WTC11 (cell line): ENCODE data around the gene SPOUT1. TPM values are rescaled to one million over a fixed set of nuclear protein-coding genes. Genes with fewer than 3 reads are reported as not detected.

Source experiments
- ATAC-seq: fragments of 200-7000 bp; cut with Tn5 transposase; 2 replicates; pipeline ENCODE4 v1.10.0; 2021; ENCODE audit warnings: mild to moderate bottlenecking, moderate library complexity
- CTCF ChIA-PET: fragments of 300-600 bp; sonication (Branson Sonifier 250); formaldehyde crosslinking; loops from one replicate; lab custom pipeline; 2021; ENCODE audit warnings: antibody characterized with exemption; lab: Charles Lee
- POLR2A ChIA-PET: fragments of 350-600 bp; sonication (Branson Sonifier 250); formaldehyde crosslinking; loops from one replicate; lab custom pipeline; 2021; ENCODE audit warnings: antibody characterized with exemption; lab: Charles Lee
- DNase-seq: peaks from one replicate; pipeline ENCODE4 v3.0.0; 2021; ENCODE audit warnings: low spot score
- H3K27ac Mint-ChIP-seq: 2 replicates; pipeline ENCODE4 v1.8.0; 2021; ENCODE audit warnings: mixed read lengths
- H3K27me3 Mint-ChIP-seq: 2 replicates; pipeline ENCODE4 v1.8.0; 2021; ENCODE audit warnings: low read depth, mild to moderate bottlenecking, moderate library complexity, mixed read lengths
- H3K36me3 Mint-ChIP-seq: 2 replicates; pipeline ENCODE4 v1.8.0; 2021; ENCODE audit warnings: mixed read lengths
- H3K4me1 Mint-ChIP-seq: 2 replicates; pipeline ENCODE4 v1.8.0; 2022; ENCODE audit warnings: mixed read lengths
- H3K4me3 Mint-ChIP-seq: 2 replicates; pipeline ENCODE4 v1.8.0; 2021; ENCODE audit warnings: mild to moderate bottlenecking, moderate library complexity, mixed read lengths
- H3K9me3 Mint-ChIP-seq: 2 replicates; pipeline ENCODE4 v1.8.0; 2021; ENCODE audit warnings: mixed read lengths
- ATF6 ChIP-seq: sonication (generic); formaldehyde crosslinking; IDR thresholded peaks from 2 replicates; pipeline ENCODE4 v1.8.1; 2023; ENCODE audit warnings: mild to moderate bottlenecking, missing genetic modification reagents
- CREB1 ChIP-seq: sonication (generic); formaldehyde crosslinking; IDR thresholded peaks from 2 replicates; pipeline ENCODE4 v1.8.0; 2023; ENCODE audit warnings: mild to moderate bottlenecking, missing genetic modification reagents
- CREM ChIP-seq: sonication (generic); formaldehyde crosslinking; IDR thresholded peaks from 2 replicates; pipeline ENCODE4 v1.8.1; 2022; ENCODE audit warnings: mild to moderate bottlenecking, missing genetic modification reagents, moderate library complexity
- E2F5 ChIP-seq: sonication (generic); formaldehyde crosslinking; IDR thresholded peaks from 2 replicates; pipeline ENCODE4 v1.8.1; 2022; ENCODE audit warnings: mild to moderate bottlenecking, moderate library complexity, missing genetic modification reagents
- GABPB1 ChIP-seq: sonication (generic); formaldehyde crosslinking; IDR thresholded peaks from 2 replicates; pipeline ENCODE4 v1.8.1; 2023; ENCODE audit warnings: mild to moderate bottlenecking, missing genetic modification reagents
- RELA ChIP-seq: sonication (generic); formaldehyde crosslinking; IDR thresholded peaks from 2 replicates; pipeline ENCODE4 v1.8.1; 2022; ENCODE audit warnings: missing genetic modification reagents, mild to moderate bottlenecking, borderline replicate concordance
- SMAD3 ChIP-seq: sonication (generic); formaldehyde crosslinking; IDR thresholded peaks from 2 replicates; pipeline ENCODE4 v1.8.0; 2022; ENCODE audit warnings: missing genetic modification reagents, mild to moderate bottlenecking, borderline replicate concordance
- SMAD4 ChIP-seq: sonication (generic); formaldehyde crosslinking; IDR thresholded peaks from 2 replicates; pipeline ENCODE4 v1.8.0; 2022; ENCODE audit warnings: mild to moderate bottlenecking, missing genetic modification reagents
- TEAD1 ChIP-seq: sonication (generic); formaldehyde crosslinking; IDR thresholded peaks from 2 replicates; pipeline ENCODE4 v1.8.0; 2022; ENCODE audit warnings: mild to moderate bottlenecking, missing genetic modification reagents
- USF2 ChIP-seq: sonication (generic); formaldehyde crosslinking; IDR thresholded peaks from 2 replicates; pipeline ENCODE4 v1.8.1; 2023; ENCODE audit warnings: mild to moderate bottlenecking, missing genetic modification reagents, moderate library complexity
- ZBTB21 ChIP-seq: sonication (generic); formaldehyde crosslinking; IDR thresholded peaks from 2 replicates; pipeline ENCODE4 v1.8.1; 2023; ENCODE audit warnings: mild to moderate bottlenecking, missing genetic modification reagents, borderline replicate concordance
- ZMAT4 ChIP-seq: fragments of 250-450 bp; sonication (Bioruptor Pico); IDR thresholded peaks from 2 replicates; pipeline ENCODE4 v1.9.0; 2021; ENCODE audit warnings: mild to moderate bottlenecking
- ZNF121 ChIP-seq: sonication (generic); formaldehyde crosslinking; IDR thresholded peaks from 2 replicates; pipeline ENCODE4 v1.8.0; 2023; ENCODE audit warnings: missing genetic modification reagents
- ZNF138 ChIP-seq: sonication (generic); formaldehyde crosslinking; conservative IDR thresholded peaks from 2 replicates; pipeline ENCODE4 v1.8.1; 2022; ENCODE audit warnings: mild to moderate bottlenecking, moderate library complexity, missing genetic modification reagents
- ZNF232 ChIP-seq: sonication (generic); formaldehyde crosslinking; IDR thresholded peaks from 2 replicates; pipeline ENCODE4 v1.8.0; 2022; ENCODE audit warnings: mild to moderate bottlenecking, missing genetic modification reagents
- ZNF416 ChIP-seq: fragments of 250-450 bp; sonication (Bioruptor Pico); IDR thresholded peaks from 2 replicates; pipeline ENCODE4 v1.9.0; 2021; ENCODE audit warnings: mild to moderate bottlenecking, inconsistent platforms
- ZNF532 ChIP-seq: fragments of 250-450 bp; sonication (Bioruptor Pico); IDR thresholded peaks from 2 replicates; pipeline ENCODE4 v1.9.0; 2021; ENCODE audit warnings: mild to moderate bottlenecking, borderline replicate concordance
- total RNA-seq: library from RNA; stranded (reverse); gene quantifications from 3 replicates; pipeline ENCODE4 v1.2.3, GENCODE V29; 2021
- TF ChIP-seq, protein P1 (sequence below): sonication (generic); formaldehyde crosslinking; IDR thresholded peaks from 2 replicates; pipeline ENCODE4 v1.8.1; 2022; ENCODE audit warnings: missing genetic modification reagents, borderline replicate concordance
- TF ChIP-seq, protein P2 (sequence below): fragments of 250-450 bp; sonication (Bioruptor Pico); IDR thresholded peaks from 2 replicates; pipeline ENCODE4 v1.8.0; 2021; ENCODE audit warnings: mild to moderate bottlenecking

SPOUT1 gene
- total RNA-seq, 1 experiment from 2014 or later = 79.3 TPM

DNA sequence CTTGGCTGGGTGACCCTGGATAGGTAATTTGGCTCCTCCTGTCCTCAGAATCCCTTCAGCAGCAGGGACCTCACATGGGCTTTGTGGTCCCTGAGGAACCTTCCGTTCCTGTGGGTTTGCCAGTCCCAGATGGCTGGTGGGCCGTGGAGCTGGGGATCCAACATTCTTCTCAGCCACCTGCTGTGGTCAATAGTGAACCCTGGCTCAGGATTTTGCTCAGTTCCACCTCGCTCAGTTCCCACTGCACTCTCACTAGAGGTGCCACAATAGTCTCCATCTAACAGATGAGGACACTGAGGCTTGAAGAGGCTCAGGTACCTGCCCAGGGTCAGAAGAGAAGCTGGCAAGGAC is 17.1 kb upstream of the SPOUT1 start:
- H3K4me1 Mint-ChIP-seq = no peaks in the 10 kb centered on the region
- no peak for TF ChIP-seq ZMAT4 (CRISPR knock-in tag)
- no peak overlapping the region for H3K27ac Mint-ChIP-seq
- no peak overlapping the region for H3K4me3 Mint-ChIP-seq
- peaks cover 27% of the 10 kb centered on the region for H3K9me3 Mint-ChIP-seq
- ChIA-PET POLR2A (no interaction called here), CTCF (interaction anchor here (1.4 kb wide), 1 partner anchor 82 kb away, joined by 5 read pairs; no protein-coding TSS in a partner anchor)
- H3K27me3 Mint-ChIP-seq = no peaks in the 10 kb centered on the region
- H3K36me3 Mint-ChIP-seq = peaks cover 34% of the 10 kb centered on the region
- ATAC-seq (no peak), DNase-seq (no peak)

- H3K27me3 Mint-ChIP-seq = no peaks in the 10 kb centered on the region
- peaks cover 14% of the 10 kb centered on the region for H3K9me3 Mint-ChIP-seq
- ChIA-PET POLR2A (interaction anchor here (1.3 kb wide), 1 partner anchor 16 kb away, joined by 6 read pairs; the partner anchor contains the start of gene SPOUT1), CTCF (interaction anchor here (0.6 to 1.8 kb wide), 13 partner anchors 15 to 121 kb away, joined by 3 to 9 read pairs (median 3); partner anchors contain the start of genes ENDOG, SPOUT1 and ZDHHC12)
- no peak overlapping the region for H3K4me3 Mint-ChIP-seq
- peak; percentile 92 for ATAC-seq
- H3K36me3 Mint-ChIP-seq = peaks cover 25% of the 10 kb centered on the region
- no peaks in the 10 kb centered on the region for H3K4me1 Mint-ChIP-seq
- DNase-seq = peak; percentile 45
- peak overlapping the region; percentile 87 for H3K27ac Mint-ChIP-seq
- TF ChIP-seq SMAD3 (CRISPR knock-in tag) (no peak), ZNF232 (CRISPR knock-in tag) (no peak), SMAD4 (CRISPR knock-in tag) (no peak), USF2 (no peak), ZMAT4 (CRISPR knock-in tag) (no peak), TEAD1 (no peak), ZNF121 (CRISPR knock-in tag) (no peak), ZNF416 (CRISPR knock-in tag) (no peak), ZBTB21 (CRISPR knock-in tag) (no peak), CREB1 (CRISPR knock-in tag) (no peak), RELA (no peak), GABPB1 (CRISPR knock-in tag) (no peak), ZNF532 (CRISPR knock-in tag) (no peak), CREM (CRISPR knock-in tag) (no peak), ZNF138 (no peak), E2F5 (CRISPR knock-in tag) (no peak), ATF6 (CRISPR knock-in tag) (no peak)
- TF ChIP-seq, protein P1, sequence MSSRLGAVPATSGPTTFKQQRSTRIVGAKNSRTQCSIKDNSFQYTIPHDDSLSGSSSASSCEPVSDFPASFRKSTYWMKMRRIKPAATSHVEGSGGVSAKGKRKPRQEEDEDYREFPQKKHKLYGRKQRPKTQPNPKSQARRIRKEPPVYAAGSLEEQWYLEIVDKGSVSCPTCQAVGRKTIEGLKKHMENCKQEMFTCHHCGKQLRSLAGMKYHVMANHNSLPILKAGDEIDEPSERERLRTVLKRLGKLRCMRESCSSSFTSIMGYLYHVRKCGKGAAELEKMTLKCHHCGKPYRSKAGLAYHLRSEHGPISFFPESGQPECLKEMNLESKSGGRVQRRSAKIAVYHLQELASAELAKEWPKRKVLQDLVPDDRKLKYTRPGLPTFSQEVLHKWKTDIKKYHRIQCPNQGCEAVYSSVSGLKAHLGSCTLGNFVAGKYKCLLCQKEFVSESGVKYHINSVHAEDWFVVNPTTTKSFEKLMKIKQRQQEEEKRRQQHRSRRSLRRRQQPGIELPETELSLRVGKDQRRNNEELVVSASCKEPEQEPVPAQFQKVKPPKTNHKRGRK (CRISPR knock-in tag) = no peak
- TF ChIP-seq, protein P2, sequence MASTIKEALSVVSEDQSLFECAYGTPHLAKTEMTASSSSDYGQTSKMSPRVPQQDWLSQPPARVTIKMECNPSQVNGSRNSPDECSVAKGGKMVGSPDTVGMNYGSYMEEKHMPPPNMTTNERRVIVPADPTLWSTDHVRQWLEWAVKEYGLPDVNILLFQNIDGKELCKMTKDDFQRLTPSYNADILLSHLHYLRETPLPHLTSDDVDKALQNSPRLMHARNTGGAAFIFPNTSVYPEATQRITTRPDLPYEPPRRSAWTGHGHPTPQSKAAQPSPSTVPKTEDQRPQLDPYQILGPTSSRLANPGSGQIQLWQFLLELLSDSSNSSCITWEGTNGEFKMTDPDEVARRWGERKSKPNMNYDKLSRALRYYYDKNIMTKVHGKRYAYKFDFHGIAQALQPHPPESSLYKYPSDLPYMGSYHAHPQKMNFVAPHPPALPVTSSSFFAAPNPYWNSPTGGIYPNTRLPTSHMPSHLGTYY (CRISPR knock-in tag) = no peak
Observed at GRCh38 chr9:128845186-128845931, 15.8 kb upstream of the SPOUT1 start.
